HL-60 (cell line): ENCODE results near the gene SLC22A23.

ENCODE experiments used
- DNase-seq, 2 experiments: peaks; one replicate each; pipeline ENCODE4 v3.0.0-alpha.2; 2010 to 2020; ENCODE audit warnings: low read depth in 1 of 2, low spot score in 1 of 2
- H3K27ac ChIP-seq: fragments of 250-450 bp; sonication (Bioruptor Pico); replicated peaks from 2 replicates; pipeline ENCODE4 v1.5.1; 2020; ENCODE audit warnings: mild to moderate bottlenecking, moderate library complexity
- H3K27me3 ChIP-seq: fragments of 250-450 bp; sonication (Bioruptor Pico); 2 replicates; pipeline ENCODE4 v1.5.1; 2021; ENCODE audit warnings: mild to moderate bottlenecking, moderate library complexity; ENCODE audit not compliant: insufficient read depth, poor library complexity, severe bottlenecking
- H3K4me3 ChIP-seq: replicated peaks from 2 replicates; pipeline ENCODE4 v1.5.1; 2011; ENCODE audit warnings: mild to moderate bottlenecking, control low read depth, low read length; ENCODE audit not compliant: insufficient read depth
- CTCF ChIP-seq: IDR thresholded peaks from one replicate; pipeline ENCODE4 v1.5.1; 2011; ENCODE audit warnings: low read length, control low read depth, inconsistent platforms; ENCODE audit not compliant: insufficient read depth
- GABPA ChIP-seq: IDR thresholded peaks from 2 replicates; pipeline ENCODE4 v1.6.1; 2012; ENCODE audit warnings: low read depth
- POLR2AphosphoS5 ChIP-seq: IDR thresholded peaks from 2 replicates; pipeline ENCODE4 v1.6.1; 2012; ENCODE audit warnings: low read depth
- REST ChIP-seq: IDR thresholded peaks from 2 replicates; pipeline ENCODE4 v1.6.1; 2012; ENCODE audit warnings: low read depth; ENCODE audit not compliant: insufficient replicate concordance
- SPI1 ChIP-seq: IDR thresholded peaks from 2 replicates; pipeline ENCODE4 v1.6.1; 2012; ENCODE audit warnings: low read depth, mild to moderate bottlenecking, borderline replicate concordance

SLC22A23 gene

GRCh38 chr6:3335169-3335568 lies 121.7 kb downstream of the SLC22A23 start:
- Histone ChIP-seq H3K27ac (no peak overlapping the region), H3K27me3 (peaks cover 2% of the 10 kb centered on the region), H3K4me3 (no peak overlapping the region)
- TF ChIP-seq CTCF (no peak), REST (no peak), SPI1 (no peak), GABPA (no peak), POLR2AphosphoS5 (no peak)
- no peak for DNase-seq

- Histone ChIP-seq H3K4me3 (no peak overlapping the region), H3K27ac (no peak overlapping the region), H3K27me3 (peaks cover 2% of the 10 kb centered on the region)
- TF ChIP-seq POLR2AphosphoS5, result no peak
- TF ChIP-seq SPI1, result no peak
- no peak for TF ChIP-seq CTCF
- TF ChIP-seq REST, result no peak
- no peak for TF ChIP-seq GABPA
- DNase-seq, result no peak
Observed at GRCh38 chr6:3334555-3334954, 122.3 kb downstream of the SLC22A23 start.

- no peak for TF ChIP-seq GABPA
- no peak for TF ChIP-seq POLR2AphosphoS5
- TF ChIP-seq CTCF, result no peak
- no peak for TF ChIP-seq SPI1
- no peak for TF ChIP-seq REST
- H3K4me3 ChIP-seq, result no peak overlapping the region
- no peak for DNase-seq
- no peak overlapping the region for H3K27ac ChIP-seq
- peaks cover 2% of the 10 kb centered on the region for H3K27me3 ChIP-seq
Observed at GRCh38 chr6:3333263-3333662, 123.6 kb downstream of the SLC22A23 start.
